HepG2 (cell line): ENCODE measurements around the gene SSU72. TPM values are rescaled to one million over a fixed set of nuclear protein-coding genes. Genes with fewer than 3 reads are reported as not detected.

Experiments used
- CHCHD3 ChIP-seq: sonication (generic); formaldehyde crosslinking; IDR thresholded peaks from 2 replicates; pipeline ENCODE4 v1.8.0; 2022; ENCODE audit warnings: mild to moderate bottlenecking, missing genetic modification reagents, moderate library complexity
- MTERF4 ChIP-seq: sonication (generic); formaldehyde crosslinking; IDR thresholded peaks from 2 replicates; pipeline ENCODE4 v1.8.0; 2023; ENCODE audit warnings: mild to moderate bottlenecking, missing genetic modification reagents
- POGK ChIP-seq: sonication (generic); formaldehyde crosslinking; conservative IDR thresholded peaks from 2 replicates; pipeline ENCODE4 v1.8.0; 2022; ENCODE audit warnings: mild to moderate bottlenecking, moderate library complexity, missing genetic modification reagents
- SIN3A ChIP-seq: IDR thresholded peaks from 2 replicates; pipeline ENCODE4 v1.6.1; 2011; ENCODE audit warnings: low read depth, mild to moderate bottlenecking, control low read depth, low read length, borderline replicate concordance
- TBX2 ChIP-seq: sonication (generic); formaldehyde crosslinking; IDR thresholded peaks from 2 replicates; pipeline ENCODE4 v1.5.0; 2020; ENCODE audit warnings: missing genetic modification reagents, mild to moderate bottlenecking, borderline replicate concordance
- ZNF124 ChIP-seq: sonication (generic); formaldehyde crosslinking; IDR thresholded peaks from 2 replicates; pipeline ENCODE4 v1.4.0; 2020; ENCODE audit warnings: missing genetic modification reagents
- ZNF441 ChIP-seq: sonication (generic); formaldehyde crosslinking; IDR thresholded peaks from 2 replicates; pipeline ENCODE4 v1.7.0; 2021; ENCODE audit warnings: missing genetic modification reagents, borderline replicate concordance
- ZSCAN25 ChIP-seq: sonication (generic); formaldehyde crosslinking; IDR thresholded peaks from 2 replicates; pipeline ENCODE4 v1.8.0; 2022; ENCODE audit warnings: mild to moderate bottlenecking, missing genetic modification reagents
- polyA plus RNA-seq, 8 experiments: library from polyadenylated mRNA; depleted of rRNA in 3 of 8; stranded (reverse) in 7 of 8; unstranded in 1 of 8; fragments of >200 nt; fragmentation: Illumina TruSeq in 4 of 8; extraction: Trizol in 4 of 8; gene quantifications; 2 replicates each; pipeline versions ENCODE4 v1.2.1 to v1.2.3, GENCODE V29; 2011 to 2016; ENCODE audit warnings: low read depth in 4 of 8, missing spikeins in 1 of 8, mixed read lengths in 1 of 8; ENCODE audit not compliant: insufficient read depth in 1 of 8
- total RNA-seq, 5 experiments: library from RNA; depleted of rRNA; stranded (reverse); fragments of >200 nt; fragmentation: Illumina TruSeq; extraction: Trizol; gene quantifications; 2 replicates each; pipeline ENCODE4 v1.2.3, GENCODE V29; 2016; ENCODE audit warnings: low read depth in 1 of 5
- TF ChIP-seq, protein P1 (sequence below): sonication (generic); formaldehyde crosslinking; IDR thresholded peaks from 2 replicates; pipeline ENCODE4 v1.5.0; 2020; ENCODE audit warnings: mild to moderate bottlenecking, missing genetic modification reagents, borderline replicate concordance
- TF ChIP-seq, protein P2 (sequence below): IDR thresholded peaks from 2 replicates; pipeline ENCODE4 v1.6.1; 2012; ENCODE audit warnings: low read length, improper control_type of control experiment
- TF ChIP-seq, protein P3 (sequence below): IDR thresholded peaks from 2 replicates; pipeline ENCODE4 v1.6.1; 2018; ENCODE audit warnings: missing genetic modification reagents, mild to moderate bottlenecking, missing compliant biosample characterization

Gene SSU72
- total and polyA plus RNA-seq, 2 of the 13 experiments (the other 11 are each of a cell fraction or from before 2014, with no cell fraction given): 42.8 to 67.1 TPM

DNA sequence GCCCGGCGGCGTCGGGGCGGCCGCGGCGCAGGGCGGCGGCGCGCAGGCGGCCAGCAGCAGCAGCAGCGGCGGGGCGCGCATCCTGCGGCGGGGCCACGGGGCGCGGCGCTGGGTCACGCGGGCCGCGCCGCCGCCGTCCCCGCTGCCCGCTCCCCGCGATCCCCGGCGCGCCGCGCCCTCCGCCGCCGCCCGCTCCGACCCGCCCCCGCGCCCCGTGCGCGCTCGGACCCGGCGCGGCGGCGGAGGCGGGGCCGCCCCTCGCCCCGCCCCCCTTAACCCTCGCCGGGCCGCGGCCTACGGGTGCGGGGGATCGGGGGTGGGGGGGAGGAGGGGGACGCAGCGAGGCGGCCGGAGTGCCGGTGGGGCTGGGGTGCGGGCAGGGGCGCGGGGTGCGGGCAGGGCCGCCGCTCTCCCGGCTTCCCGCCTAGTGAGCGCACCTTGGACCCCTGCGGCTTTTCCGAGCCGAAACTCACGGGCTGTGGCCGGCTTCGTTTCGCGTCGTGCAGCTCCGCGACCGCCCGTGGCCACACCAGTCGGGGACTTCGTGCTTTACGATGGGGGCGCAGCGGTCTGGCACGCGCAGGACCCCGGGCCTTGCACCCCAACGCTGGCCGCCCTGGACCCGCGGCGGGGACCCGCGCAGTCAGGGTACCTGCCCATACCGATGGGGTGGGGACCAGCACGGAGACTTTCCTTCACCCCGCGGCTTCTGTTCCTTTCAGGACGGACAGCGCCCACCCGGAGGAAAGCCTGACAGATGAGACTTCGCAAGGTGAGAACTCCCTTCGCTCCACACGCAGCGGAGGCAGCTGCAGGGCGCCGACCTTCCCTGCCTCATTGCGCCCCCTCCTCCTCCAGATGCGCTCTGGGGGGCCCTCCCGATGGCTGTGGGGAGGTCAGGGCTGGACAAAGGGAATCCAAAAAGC lies 25.5 kb upstream of the SSU72 start, which contains the start of gene FNDC10 (continued):
- TF ChIP-seq, protein P1, sequence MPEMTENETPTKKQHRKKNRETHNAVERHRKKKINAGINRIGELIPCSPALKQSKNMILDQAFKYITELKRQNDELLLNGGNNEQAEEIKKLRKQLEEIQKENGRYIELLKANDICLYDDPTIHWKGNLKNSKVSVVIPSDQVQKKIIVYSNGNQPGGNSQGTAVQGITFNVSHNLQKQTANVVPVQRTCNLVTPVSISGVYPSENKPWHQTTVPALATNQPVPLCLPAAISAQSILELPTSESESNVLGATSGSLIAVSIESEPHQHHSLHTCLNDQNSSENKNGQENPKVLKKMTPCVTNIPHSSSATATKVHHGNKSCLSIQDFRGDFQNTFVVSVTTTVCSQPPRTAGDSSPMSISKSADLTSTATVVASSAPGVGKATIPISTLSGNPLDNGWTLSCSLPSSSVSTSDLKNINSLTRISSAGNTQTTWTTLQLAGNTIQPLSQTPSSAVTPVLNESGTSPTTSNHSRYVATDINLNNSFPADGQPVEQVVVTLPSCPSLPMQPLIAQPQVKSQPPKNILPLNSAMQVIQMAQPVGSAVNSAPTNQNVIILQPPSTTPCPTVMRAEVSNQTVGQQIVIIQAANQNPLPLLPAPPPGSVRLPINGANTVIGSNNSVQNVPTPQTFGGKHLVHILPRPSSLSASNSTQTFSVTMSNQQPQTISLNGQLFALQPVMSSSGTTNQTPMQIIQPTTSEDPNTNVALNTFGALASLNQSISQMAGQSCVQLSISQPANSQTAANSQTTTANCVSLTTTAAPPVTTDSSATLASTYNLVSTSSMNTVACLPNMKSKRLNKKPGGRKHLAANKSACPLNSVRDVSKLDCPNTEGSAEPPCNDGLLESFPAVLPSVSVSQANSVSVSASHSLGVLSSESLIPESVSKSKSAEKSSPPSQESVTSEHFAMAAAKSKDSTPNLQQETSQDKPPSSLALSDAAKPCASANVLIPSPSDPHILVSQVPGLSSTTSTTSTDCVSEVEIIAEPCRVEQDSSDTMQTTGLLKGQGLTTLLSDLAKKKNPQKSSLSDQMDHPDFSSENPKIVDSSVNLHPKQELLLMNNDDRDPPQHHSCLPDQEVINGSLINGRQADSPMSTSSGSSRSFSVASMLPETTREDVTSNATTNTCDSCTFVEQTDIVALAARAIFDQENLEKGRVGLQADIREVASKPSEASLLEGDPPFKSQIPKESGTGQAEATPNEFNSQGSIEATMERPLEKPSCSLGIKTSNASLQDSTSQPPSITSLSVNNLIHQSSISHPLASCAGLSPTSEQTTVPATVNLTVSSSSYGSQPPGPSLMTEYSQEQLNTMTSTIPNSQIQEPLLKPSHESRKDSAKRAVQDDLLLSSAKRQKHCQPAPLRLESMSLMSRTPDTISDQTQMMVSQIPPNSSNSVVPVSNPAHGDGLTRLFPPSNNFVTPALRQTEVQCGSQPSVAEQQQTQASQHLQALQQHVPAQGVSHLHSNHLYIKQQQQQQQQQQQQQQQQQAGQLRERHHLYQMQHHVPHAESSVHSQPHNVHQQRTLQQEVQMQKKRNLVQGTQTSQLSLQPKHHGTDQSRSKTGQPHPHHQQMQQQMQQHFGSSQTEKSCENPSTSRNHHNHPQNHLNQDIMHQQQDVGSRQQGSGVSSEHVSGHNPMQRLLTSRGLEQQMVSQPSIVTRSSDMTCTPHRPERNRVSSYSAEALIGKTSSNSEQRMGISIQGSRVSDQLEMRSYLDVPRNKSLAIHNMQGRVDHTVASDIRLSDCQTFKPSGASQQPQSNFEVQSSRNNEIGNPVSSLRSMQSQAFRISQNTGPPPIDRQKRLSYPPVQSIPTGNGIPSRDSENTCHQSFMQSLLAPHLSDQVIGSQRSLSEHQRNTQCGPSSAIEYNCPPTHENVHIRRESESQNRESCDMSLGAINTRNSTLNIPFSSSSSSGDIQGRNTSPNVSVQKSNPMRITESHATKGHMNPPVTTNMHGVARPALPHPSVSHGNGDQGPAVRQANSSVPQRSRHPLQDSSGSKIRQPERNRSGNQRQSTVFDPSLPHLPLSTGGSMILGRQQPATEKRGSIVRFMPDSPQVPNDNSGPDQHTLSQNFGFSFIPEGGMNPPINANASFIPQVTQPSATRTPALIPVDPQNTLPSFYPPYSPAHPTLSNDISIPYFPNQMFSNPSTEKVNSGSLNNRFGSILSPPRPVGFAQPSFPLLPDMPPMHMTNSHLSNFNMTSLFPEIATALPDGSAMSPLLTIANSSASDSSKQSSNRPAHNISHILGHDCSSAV: no peak
- TF ChIP-seq, protein P2, sequence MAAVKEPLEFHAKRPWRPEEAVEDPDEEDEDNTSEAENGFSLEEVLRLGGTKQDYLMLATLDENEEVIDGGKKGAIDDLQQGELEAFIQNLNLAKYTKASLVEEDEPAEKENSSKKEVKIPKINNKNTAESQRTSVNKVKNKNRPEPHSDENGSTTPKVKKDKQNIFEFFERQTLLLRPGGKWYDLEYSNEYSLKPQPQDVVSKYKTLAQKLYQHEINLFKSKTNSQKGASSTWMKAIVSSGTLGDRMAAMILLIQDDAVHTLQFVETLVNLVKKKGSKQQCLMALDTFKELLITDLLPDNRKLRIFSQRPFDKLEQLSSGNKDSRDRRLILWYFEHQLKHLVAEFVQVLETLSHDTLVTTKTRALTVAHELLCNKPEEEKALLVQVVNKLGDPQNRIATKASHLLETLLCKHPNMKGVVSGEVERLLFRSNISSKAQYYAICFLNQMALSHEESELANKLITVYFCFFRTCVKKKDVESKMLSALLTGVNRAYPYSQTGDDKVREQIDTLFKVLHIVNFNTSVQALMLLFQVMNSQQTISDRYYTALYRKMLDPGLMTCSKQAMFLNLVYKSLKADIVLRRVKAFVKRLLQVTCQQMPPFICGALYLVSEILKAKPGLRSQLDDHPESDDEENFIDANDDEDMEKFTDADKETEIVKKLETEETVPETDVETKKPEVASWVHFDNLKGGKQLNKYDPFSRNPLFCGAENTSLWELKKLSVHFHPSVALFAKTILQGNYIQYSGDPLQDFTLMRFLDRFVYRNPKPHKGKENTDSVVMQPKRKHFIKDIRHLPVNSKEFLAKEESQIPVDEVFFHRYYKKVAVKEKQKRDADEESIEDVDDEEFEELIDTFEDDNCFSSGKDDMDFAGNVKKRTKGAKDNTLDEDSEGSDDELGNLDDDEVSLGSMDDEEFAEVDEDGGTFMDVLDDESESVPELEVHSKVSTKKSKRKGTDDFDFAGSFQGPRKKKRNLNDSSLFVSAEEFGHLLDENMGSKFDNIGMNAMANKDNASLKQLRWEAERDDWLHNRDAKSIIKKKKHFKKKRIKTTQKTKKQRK: no peak
- TF ChIP-seq, protein P3, sequence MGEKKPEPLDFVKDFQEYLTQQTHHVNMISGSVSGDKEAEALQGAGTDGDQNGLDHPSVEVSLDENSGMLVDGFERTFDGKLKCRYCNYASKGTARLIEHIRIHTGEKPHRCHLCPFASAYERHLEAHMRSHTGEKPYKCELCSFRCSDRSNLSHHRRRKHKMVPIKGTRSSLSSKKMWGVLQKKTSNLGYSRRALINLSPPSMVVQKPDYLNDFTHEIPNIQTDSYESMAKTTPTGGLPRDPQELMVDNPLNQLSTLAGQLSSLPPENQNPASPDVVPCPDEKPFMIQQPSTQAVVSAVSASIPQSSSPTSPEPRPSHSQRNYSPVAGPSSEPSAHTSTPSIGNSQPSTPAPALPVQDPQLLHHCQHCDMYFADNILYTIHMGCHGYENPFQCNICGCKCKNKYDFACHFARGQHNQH (CRISPR knock-in tag): no peak
- TF ChIP-seq SIN3A: no peak
- TF ChIP-seq TBX2 (CRISPR knock-in tag): 0 out of 2 replicates have a peak, but pooled peaks have one; percentile 31
- TF ChIP-seq ZNF441: no peak
- TF ChIP-seq ZNF124 (CRISPR knock-in tag): no peak
- TF ChIP-seq CHCHD3 (CRISPR knock-in tag): peak; percentile 92
- TF ChIP-seq ZSCAN25: 0 out of 2 replicates have a peak, but pooled peaks have one; percentile 58
- peak; percentile 31; the same call in 1 of the 2 replicates for TF ChIP-seq MTERF4
- no peak for TF ChIP-seq POGK (CRISPR knock-in tag)
